Measurements from ENCODE around the gene SZT2.

The SZT2 gene

GRCh38 chr1:43421976-43422750, 32.5 kb downstream of the SZT2 start:
- H4K20me1 ChIP-seq (ENCODE audit: insufficient read depth, low read length): no peaks in the 10 kb centered on the region
- H3K4me2 ChIP-seq (ENCODE audit: low read length): no peak overlapping the region
- H3K27me3 ChIP-seq (ENCODE audit: low read depth, low read length): no peaks in the 10 kb centered on the region
- no peak overlapping the region for H3K27ac ChIP-seq (ENCODE audit: low read length)
- no peak overlapping the region for H3K9ac ChIP-seq (ENCODE audit: low read length)
- H3K36me3 ChIP-seq (replicated peaks; ENCODE audit: low read depth, low read length): peaks cover 3% of the 10 kb centered on the region
- no peak overlapping the region for H3K4me3 ChIP-seq (ENCODE audit: low read length)
- no peaks in the 10 kb centered on the region for H3K4me1 ChIP-seq (ENCODE audit: low read length)
- H3K79me2 ChIP-seq (ENCODE audit: low read length): no peaks in the 10 kb centered on the region
- TF ChIP-seq EZH2phosphoT487 (IDR thresholded peaks at IDR 0.05; ENCODE audit: low read depth) (no peak), CTCF (IDR thresholded peaks at IDR 0.05; ENCODE audit: low read depth, low read length) (no peak)
- no peaks in the 10 kb centered on the region for H3K9me3 ChIP-seq (ENCODE audit: insufficient read depth, low read length)
- no peak overlapping the region for H2AFZ ChIP-seq (ENCODE audit: low read depth, low read length)

GRCh38 chr1:43422995-43423671, 33.4 kb downstream of the SZT2 start:
- Histone ChIP-seq H2AFZ (ENCODE audit: low read depth, low read length) (no peak overlapping the region), H3K9me3 (ENCODE audit: insufficient read depth, low read length) (no peaks in the 10 kb centered on the region), H3K27ac (ENCODE audit: low read length) (no peak overlapping the region), H3K4me3 (ENCODE audit: low read length) (no peak overlapping the region), H3K4me2 (ENCODE audit: low read length) (no peak overlapping the region), H3K9ac (ENCODE audit: low read length) (no peak overlapping the region), H3K4me1 (ENCODE audit: low read length) (no peaks in the 10 kb centered on the region), H3K27me3 (ENCODE audit: low read depth, low read length) (no peaks in the 10 kb centered on the region), H3K36me3 (replicated peaks; ENCODE audit: low read depth, low read length) (peaks cover 3% of the 10 kb centered on the region), H3K79me2 (ENCODE audit: low read length) (no peaks in the 10 kb centered on the region), H4K20me1 (ENCODE audit: insufficient read depth, low read length) (no peaks in the 10 kb centered on the region)
- TF ChIP-seq EZH2phosphoT487 (IDR thresholded peaks at IDR 0.05; ENCODE audit: low read depth) (no peak), CTCF (IDR thresholded peaks at IDR 0.05; ENCODE audit: low read depth, low read length) (no peak)

DNA sequence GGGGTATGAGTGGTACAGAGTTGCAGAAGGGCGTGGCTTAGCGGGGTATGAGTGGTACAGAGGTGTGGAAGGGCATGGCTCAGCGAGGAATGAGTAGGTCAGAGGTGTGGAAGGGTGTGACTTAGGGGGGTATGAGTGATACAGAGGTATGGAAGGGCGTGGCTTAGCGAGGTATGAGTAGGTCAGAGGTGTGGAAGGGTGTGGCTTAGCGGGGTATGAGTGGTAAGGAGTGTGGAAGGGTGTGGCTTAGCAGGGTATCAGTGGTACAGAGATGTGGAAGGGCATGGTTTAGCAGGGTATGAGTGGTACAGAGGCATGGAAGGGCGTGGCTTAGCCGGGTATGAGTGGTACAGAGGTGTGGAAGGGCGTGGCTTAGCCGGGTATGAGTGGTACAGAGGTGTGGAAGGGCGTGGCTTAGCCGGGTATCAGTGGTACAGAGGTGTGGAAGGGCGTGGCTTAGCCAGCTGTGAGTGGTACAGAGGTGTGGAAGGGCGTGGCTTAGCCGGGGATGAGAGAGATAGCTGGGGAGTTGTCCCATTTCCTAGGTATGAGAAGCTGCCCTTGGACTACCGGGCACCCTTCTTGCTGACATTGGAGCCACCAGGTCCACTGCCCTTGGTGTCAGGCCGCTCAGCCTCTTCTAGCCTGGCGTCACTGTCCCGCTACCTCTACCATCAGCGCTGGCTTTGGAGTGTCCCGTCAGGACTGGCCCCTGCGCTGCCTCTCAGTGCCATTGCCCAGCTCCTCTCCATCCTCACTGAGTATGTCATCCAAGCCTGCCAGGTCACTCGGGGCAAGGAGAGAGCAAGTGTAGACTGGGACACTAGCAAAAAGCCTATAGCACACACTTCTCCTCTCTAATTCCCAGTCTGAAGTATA, 34.2 kb downstream of the SZT2 start:
- Histone ChIP-seq H3K79me2 (ENCODE audit: low read length) (no peaks in the 10 kb centered on the region), H3K4me3 (ENCODE audit: low read length) (no peak overlapping the region), H4K20me1 (ENCODE audit: insufficient read depth, low read length) (no peaks in the 10 kb centered on the region), H3K4me1 (ENCODE audit: low read length) (no peaks in the 10 kb centered on the region), H3K36me3 (replicated peaks; ENCODE audit: low read depth, low read length) (peaks cover 3% of the 10 kb centered on the region), H3K27ac (ENCODE audit: low read length) (no peak overlapping the region), H3K9me3 (ENCODE audit: insufficient read depth, low read length) (no peaks in the 10 kb centered on the region), H2AFZ (ENCODE audit: low read depth, low read length) (no peak overlapping the region), H3K9ac (ENCODE audit: low read length) (no peak overlapping the region), H3K27me3 (ENCODE audit: low read depth, low read length) (no peaks in the 10 kb centered on the region), H3K4me2 (ENCODE audit: low read length) (no peak overlapping the region)
- TF ChIP-seq EZH2phosphoT487 (IDR thresholded peaks at IDR 0.05; ENCODE audit: low read depth) (no peak), CTCF (IDR thresholded peaks at IDR 0.05; ENCODE audit: low read depth, low read length) (no peak)

DNA sequence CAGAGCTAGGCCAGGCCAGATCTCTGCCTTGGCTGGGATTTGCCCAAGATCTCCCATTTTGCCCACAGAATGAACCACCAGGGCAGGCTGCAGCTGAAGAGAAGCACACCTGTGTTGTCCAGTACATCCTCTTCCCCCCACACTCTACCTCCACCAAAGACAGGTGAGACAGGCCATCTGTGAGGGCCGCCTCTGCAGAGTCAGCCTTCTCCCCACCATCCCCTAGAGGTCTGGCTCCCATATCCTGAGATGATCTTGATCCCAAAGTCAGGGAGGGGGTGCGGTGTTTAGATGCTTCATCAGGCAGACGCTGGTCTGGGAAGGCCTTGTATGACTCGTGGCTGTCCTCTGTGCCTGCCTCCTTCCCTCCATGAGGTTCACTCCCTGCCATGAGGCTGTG, 35.3 kb downstream of the SZT2 start:
- no peak for TF ChIP-seq CTCF (IDR thresholded peaks at IDR 0.05; ENCODE audit: low read depth, low read length)
- TF ChIP-seq EZH2phosphoT487 (IDR thresholded peaks at IDR 0.05; ENCODE audit: low read depth): no peak
- Histone ChIP-seq H3K9me3 (ENCODE audit: insufficient read depth, low read length) (no peaks in the 10 kb centered on the region), H4K20me1 (ENCODE audit: insufficient read depth, low read length) (no peaks in the 10 kb centered on the region), H3K4me2 (ENCODE audit: low read length) (no peak overlapping the region), H3K4me3 (ENCODE audit: low read length) (no peak overlapping the region), H3K36me3 (replicated peaks; ENCODE audit: low read depth, low read length) (peaks cover 2% of the 10 kb centered on the region), H3K27ac (ENCODE audit: low read length) (no peak overlapping the region), H3K9ac (ENCODE audit: low read length) (no peak overlapping the region), H3K4me1 (ENCODE audit: low read length) (no peaks in the 10 kb centered on the region), H3K79me2 (ENCODE audit: low read length) (no peaks in the 10 kb centered on the region), H3K27me3 (ENCODE audit: low read depth, low read length) (no peaks in the 10 kb centered on the region), H2AFZ (ENCODE audit: low read depth, low read length) (no peak overlapping the region)

Data from OCI-LY3 (cell line).